Measurements from ENCODE around the gene MAML2. TPM values are rescaled to one million over a fixed set of nuclear protein-coding genes. Genes with fewer than 3 reads are reported as not detected.
A peak's percentile ranks its signal among the peaks of the same experiment; 100 is the strongest.

MAML2 gene
- total RNA-seq, 4 donors from 2014 or later: 19.0 to 36.4 (median 31.4) TPM

GRCh38 chr11:96218901-96219300, 124.1 kb downstream of the MAML2 start:
- H3K27ac ChIP-seq: no peak overlapping the region
- H3K27me3 ChIP-seq: no peaks in the 10 kb centered on the region
- no peak overlapping the region for H3K4me3 ChIP-seq (replicated peaks in 1 of 3)
- TF ChIP-seq CTCF (IDR thresholded peaks at IDR 0.05): no peak
- TF ChIP-seq POLR2A (IDR thresholded peaks at IDR 0.05): no peak
- H3K9me3 ChIP-seq: no peaks in the 10 kb centered on the region
- intact Hi-C loops (cut with DNase I): no loop called here
- 66 to 90% methylated on average over 3 of the region's 3 CpGs for WGBS, 2 donors
- DNase-seq: no peak
- no peaks in the 10 kb centered on the region for H3K36me3 ChIP-seq
- peaks cover 26 to 31% of the 10 kb centered on the region in 2 donors for H3K4me1 ChIP-seq

- Histone ChIP-seq H3K36me3 (no peaks in the 10 kb centered on the region), H3K27me3 (no peaks in the 10 kb centered on the region), H3K27ac (no peak overlapping the region), H3K4me1 (peaks cover 26 to 33% of the 10 kb centered on the region in 2 donors), H3K4me3 (replicated peaks in 1 of 3) (no peak overlapping the region), H3K9me3 (no peaks in the 10 kb centered on the region)
- 66 to 73% methylated on average over 5 of the region's 5 CpGs for WGBS, 2 donors
- no peak for DNase-seq
- TF ChIP-seq POLR2A (IDR thresholded peaks at IDR 0.05): no peak
- no peak for TF ChIP-seq CTCF (IDR thresholded peaks at IDR 0.05)
- intact Hi-C loops (cut with DNase I): no loop called here
Observed at GRCh38 chr11:96218006-96218405, 125.0 kb downstream of the MAML2 start.

- DNase-seq: no peak
- no peak overlapping the region for H3K4me3 ChIP-seq (replicated peaks in 1 of 3)
- H3K9me3 ChIP-seq: no peaks in the 10 kb centered on the region
- H3K4me1 ChIP-seq: peaks cover 26 to 41% of the 10 kb centered on the region in 2 donors
- no peak overlapping the region for H3K27ac ChIP-seq
- TF ChIP-seq CTCF (IDR thresholded peaks at IDR 0.05) (no peak), POLR2A (IDR thresholded peaks at IDR 0.05) (no peak)
- H3K36me3 ChIP-seq: no peaks in the 10 kb centered on the region
- WGBS, 2 donors: 90 to 93% methylated on average over 5 of the region's 5 CpGs
- intact Hi-C loops (cut with DNase I): no loop called here
- H3K27me3 ChIP-seq: no peaks in the 10 kb centered on the region
Observed at GRCh38 chr11:96217206-96217605, 125.8 kb downstream of the MAML2 start.

- Histone ChIP-seq H3K9me3 (no peaks in the 10 kb centered on the region), H3K4me3 (replicated peaks in 1 of 3) (no peak overlapping the region), H3K27me3 (no peaks in the 10 kb centered on the region), H3K36me3 (no peaks in the 10 kb centered on the region), H3K4me1 (peaks cover 22 to 45% of the 10 kb centered on the region in 2 donors), H3K27ac (peak overlapping the region; percentile 69 to 76 (median 73))
- TF ChIP-seq CTCF (IDR thresholded peaks at IDR 0.05) (no peak), POLR2A (IDR thresholded peaks at IDR 0.05) (no peak)
- intact Hi-C loops (cut with DNase I): no loop called here
- no peak for DNase-seq
Observed at GRCh38 chr11:96215826-96216225, 127.2 kb downstream of the MAML2 start.

- peak; percentile 22 to 32 for DNase-seq
- H3K4me3 ChIP-seq (replicated peaks in 1 of 3): no peak overlapping the region
Observed at GRCh38 chr11:96215110-96215782, 127.7 kb downstream of the MAML2 start.

More at GRCh38 chr11:96215110-96215782, 127.7 kb downstream of the MAML2 start:
- no peak for TF ChIP-seq POLR2A (IDR thresholded peaks at IDR 0.05)
- TF ChIP-seq CTCF (IDR thresholded peaks at IDR 0.05): no peak
- 31 to 32% methylated on average over 7 of the region's 7 CpGs for WGBS, 2 donors
- no peaks in the 10 kb centered on the region for H3K36me3 ChIP-seq
- peaks cover 22 to 42% of the 10 kb centered on the region in 2 donors for H3K4me1 ChIP-seq
- no peaks in the 10 kb centered on the region for H3K9me3 ChIP-seq
- no peaks in the 10 kb centered on the region for H3K27me3 ChIP-seq
- H3K27ac ChIP-seq: peak overlapping the region; percentile 69 to 76 (median 73)
- intact Hi-C loops (cut with DNase I): no loop called here
